HG02588 (cell line): ENCODE measurements around the gene KRT13.

Experiments used
- ATAC-seq: cut with Tn5 transposase; IDR thresholded peaks from one replicate; pipeline ENCODE4 v1.9.1; 2021; ENCODE audit warnings: mild to moderate bottlenecking, moderate library complexity; ENCODE audit not compliant: unreplicated experiment

Gene KRT13

DNA sequence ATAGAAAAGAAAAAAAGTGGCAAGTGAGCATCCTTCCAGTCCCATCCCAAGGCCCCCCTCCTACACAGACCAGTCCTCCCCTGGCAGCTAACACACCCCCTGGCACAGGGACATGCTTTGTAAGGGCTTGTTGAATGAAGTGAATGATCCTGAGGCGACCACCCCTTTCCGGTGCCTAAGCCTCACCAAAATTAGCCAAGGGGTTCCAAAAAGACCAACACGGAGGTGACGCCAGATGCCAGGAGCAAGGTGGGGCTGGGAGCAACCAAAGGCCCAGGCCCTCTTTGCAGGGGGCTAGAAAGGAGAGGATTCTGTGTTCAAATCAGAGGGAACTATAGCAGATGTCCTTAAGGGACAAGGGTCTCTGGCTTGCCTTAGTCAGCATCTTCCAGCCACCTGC lies 30.0 kb downstream of the KRT13 start:
- no peak for ATAC-seq

- ATAC-seq, result no peak
These were observed 30.5 kb downstream of the KRT13 start for GRCh38 chr17:41474863-41475262.

- no peak for ATAC-seq
These were observed 37.1 kb downstream of the KRT13 start for GRCh38 chr17:41468346-41468745.

DNA sequence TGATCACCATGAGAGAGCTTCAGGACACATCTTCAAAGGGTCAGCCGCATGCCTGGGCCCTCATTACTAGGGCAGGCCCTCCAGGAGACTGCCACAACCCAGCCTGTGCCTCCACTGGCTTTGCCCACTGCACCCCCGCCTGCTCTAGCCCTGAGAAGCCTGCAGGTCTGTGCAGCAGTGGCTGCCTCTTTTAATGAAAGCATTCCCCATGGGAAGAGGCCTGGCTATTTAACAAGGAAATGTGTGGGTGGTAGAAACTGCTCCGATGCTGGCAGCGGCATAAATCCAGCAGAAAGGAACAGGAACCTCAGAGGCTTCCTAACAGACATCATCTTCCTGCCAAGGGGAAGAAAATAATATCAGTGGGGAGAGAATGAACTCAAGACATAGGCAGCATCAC lies 37.9 kb downstream of the KRT13 start:
- ATAC-seq, result no peak

- ATAC-seq, result no peak
These were observed 38.4 kb downstream of the KRT13 start, which contains the start of gene KRT32 for GRCh38 chr17:41466988-41467387. KRT32 (minus strand) TSS chr17:41467386; CDS start chr17:41467325, 61 bp downstream.

DNA sequence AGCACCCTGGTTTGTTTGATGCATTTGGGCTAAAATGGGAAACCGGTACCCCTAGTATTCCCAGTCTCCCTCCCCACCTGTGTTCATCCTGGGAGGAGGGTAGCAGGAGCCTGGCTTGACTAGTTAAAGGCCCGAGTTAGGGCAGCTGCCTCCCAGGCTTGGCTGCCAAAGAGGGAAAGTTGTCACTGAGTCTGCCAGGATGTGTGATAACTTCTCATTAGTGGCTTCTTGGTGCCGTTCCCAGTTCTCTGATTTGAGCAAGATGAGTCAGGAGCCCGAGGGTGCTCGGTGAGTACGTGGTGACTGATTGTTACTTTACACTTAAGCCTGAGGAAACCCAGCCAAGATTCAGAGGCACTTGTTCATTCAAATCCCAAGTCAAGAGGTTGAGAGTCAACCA lies 40.7 kb downstream of the KRT13 start:
- no peak for ATAC-seq

GRCh38 chr17:41464173-41464572 lies 41.2 kb downstream of the KRT13 start:
- no peak for ATAC-seq

DNA sequence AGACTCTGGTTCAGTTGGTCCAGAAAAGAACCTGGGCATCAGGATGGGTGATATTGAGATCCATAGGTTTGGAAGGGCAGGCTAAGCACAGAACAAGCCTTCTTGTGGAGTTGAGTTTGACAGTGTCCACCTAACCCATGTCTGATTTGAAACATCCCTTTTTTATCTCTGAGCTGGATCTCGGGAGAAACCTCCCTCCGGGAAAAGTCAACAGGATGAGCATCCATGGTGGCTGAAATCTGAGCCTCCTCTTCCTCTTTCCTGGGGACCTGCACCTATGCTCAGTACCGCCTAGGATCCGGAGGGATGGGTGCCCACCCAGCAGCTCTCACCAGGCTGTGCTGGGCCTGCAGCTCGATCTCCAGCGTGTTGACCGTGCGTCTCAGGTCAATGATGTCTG lies 41.7 kb downstream of the KRT13 start:
- no peak for ATAC-seq

GRCh38 chr17:41462705-41463104 lies 42.7 kb downstream of the KRT13 start:
- ATAC-seq, result no peak

- no peak for ATAC-seq
These were observed 47.7 kb downstream of the KRT13 start for GRCh38 chr17:41457676-41458075.

- no peak for ATAC-seq
These were observed 49.2 kb downstream of the KRT13 start for GRCh38 chr17:41456204-41456603.

DNA sequence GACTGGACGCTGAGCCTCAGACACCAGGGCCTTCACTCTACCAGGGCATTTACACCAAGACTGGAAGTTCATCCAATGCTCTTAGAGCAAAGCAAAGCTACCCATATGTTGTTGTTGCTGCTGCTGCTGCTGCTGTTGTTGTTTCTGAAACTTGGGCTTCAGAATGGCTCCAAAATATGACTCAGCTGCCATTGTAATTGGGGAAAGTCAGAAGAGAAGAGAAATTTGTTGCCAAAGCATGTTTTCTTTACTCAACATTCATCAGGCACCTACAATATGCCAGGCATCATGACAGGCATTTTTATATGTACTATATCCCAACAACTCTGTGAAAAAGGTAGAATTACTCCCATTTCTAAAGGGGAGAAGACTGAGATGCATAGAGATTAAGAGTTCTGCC lies 50.2 kb downstream of the KRT13 start:
- no peak for ATAC-seq

- no peak for ATAC-seq
These were observed 52.3 kb downstream of the KRT13 start for GRCh38 chr17:41453066-41453465.

GRCh38 chr17:41452281-41452680 lies 53.1 kb downstream of the KRT13 start:
- ATAC-seq, result no peak

- ATAC-seq, result no peak
These were observed 54.2 kb downstream of the KRT13 start for GRCh38 chr17:41451154-41451728.
